Measurements from ENCODE around the gene ATP2A1.

The ATP2A1 gene

DNA sequence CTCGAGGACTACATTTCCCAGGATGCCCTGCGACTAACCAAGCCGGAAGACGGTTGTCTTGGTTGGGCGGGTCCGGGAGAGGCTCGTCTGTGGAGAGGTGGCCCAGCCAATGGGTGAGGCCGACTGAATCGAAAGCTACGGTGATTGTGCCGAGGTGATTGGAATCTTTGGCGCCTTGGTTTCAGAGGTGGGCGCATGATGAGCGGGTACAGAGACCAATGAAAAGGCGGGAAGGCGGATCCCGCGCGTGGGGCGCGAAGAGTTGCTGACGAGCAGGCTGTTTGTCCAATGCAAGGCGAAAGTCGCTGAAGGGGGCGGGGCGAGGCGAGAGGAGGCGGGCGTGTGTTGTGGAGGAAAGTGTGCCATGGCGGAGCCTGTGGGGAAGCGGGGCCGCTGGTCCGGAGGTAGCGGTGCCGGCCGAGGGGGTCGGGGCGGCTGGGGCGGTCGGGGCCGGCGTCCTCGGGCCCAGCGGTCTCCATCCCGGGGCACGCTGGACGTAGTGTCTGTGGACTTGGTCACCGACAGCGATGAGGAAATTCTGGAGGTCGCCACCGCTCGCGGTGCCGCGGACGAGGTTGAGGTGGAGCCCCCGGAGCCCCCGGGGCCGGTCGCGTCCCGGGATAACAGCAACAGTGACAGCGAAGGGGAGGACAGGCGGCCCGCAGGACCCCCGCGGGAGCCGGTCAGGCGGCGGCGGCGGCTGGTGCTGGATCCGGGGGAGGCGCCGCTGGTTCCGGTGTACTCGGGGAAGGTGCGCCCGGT lies 72.5 kb downstream of the ATP2A1 start, which contains the start of gene NFATC2IP (continued):
- TF ChIP-seq, protein P1, sequence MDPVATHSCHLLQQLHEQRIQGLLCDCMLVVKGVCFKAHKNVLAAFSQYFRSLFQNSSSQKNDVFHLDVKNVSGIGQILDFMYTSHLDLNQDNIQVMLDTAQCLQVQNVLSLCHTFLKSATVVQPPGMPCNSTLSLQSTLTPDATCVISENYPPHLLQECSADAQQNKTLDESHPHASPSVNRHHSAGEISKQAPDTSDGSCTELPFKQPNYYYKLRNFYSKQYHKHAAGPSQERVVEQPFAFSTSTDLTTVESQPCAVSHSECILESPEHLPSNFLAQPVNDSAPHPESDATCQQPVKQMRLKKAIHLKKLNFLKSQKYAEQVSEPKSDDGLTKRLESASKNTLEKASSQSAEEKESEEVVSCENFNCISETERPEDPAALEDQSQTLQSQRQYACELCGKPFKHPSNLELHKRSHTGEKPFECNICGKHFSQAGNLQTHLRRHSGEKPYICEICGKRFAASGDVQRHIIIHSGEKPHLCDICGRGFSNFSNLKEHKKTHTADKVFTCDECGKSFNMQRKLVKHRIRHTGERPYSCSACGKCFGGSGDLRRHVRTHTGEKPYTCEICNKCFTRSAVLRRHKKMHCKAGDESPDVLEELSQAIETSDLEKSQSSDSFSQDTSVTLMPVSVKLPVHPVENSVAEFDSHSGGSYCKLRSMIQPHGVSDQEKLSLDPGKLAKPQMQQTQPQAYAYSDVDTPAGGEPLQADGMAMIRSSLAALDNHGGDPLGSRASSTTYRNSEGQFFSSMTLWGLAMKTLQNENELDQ (tag by site-specific recombination; IDR thresholded peaks at IDR 0.05; ENCODE audit: low read depth): no peak
- TF ChIP-seq KLF8 (tag by site-specific recombination; IDR thresholded peaks at IDR 0.05) (peak; percentile 64; the same call in 1 of the 2 replicates), ZFP37 (tag by site-specific recombination; IDR thresholded peaks at IDR 0.05) (no peak), ZNF677 (tag by site-specific recombination; IDR thresholded peaks at IDR 0.05) (no peak), ZNF341 (tag by site-specific recombination; IDR thresholded peaks at IDR 0.05; ENCODE audit: low read depth) (no peak; the same call in 1 of the 2 replicates), ZNF266 (tag by site-specific recombination; IDR thresholded peaks at IDR 0.05; ENCODE audit: low read depth) (no peak), ZBTB20 (tag by site-specific recombination; IDR thresholded peaks at IDR 0.05) (no peak), ZNF621 (tag by site-specific recombination; IDR thresholded peaks at IDR 0.05) (no peak), KLF16 (tag by site-specific recombination; IDR thresholded peaks at IDR 0.05) (no peak; the same call in none of the 2 replicates), ZNF768 (tag by site-specific recombination; IDR thresholded peaks at IDR 0.05) (no peak), ZNF76 (tag by site-specific recombination; IDR thresholded peaks at IDR 0.05; ENCODE audit: borderline replicate concordance, low read depth) (peak; percentile 93), ZNF555 (tag by site-specific recombination; conservative IDR thresholded peaks at IDR 0.05) (no peak), REPIN1 (tag by site-specific recombination; IDR thresholded peaks at IDR 0.05; ENCODE audit: low read depth) (no peak), ZNF426 (tag by site-specific recombination; IDR thresholded peaks at IDR 0.05) (no peak), ZNF114 (tag by site-specific recombination; IDR thresholded peaks at IDR 0.05) (no peak), ZNF701 (tag by site-specific recombination; IDR thresholded peaks at IDR 0.05) (no peak), SP7 (tag by site-specific recombination; IDR thresholded peaks at IDR 0.05) (peak; percentile 31; the same call in 1 of the 2 replicates), ZNF121 (tag by site-specific recombination; IDR thresholded peaks at IDR 0.05) (no peak), ZNF146 (tag by site-specific recombination; IDR thresholded peaks at IDR 0.05) (no peak), GLIS2 (tag by site-specific recombination; IDR thresholded peaks at IDR 0.05) (peak; percentile 60), ZBTB17 (tag by site-specific recombination; IDR thresholded peaks at IDR 0.05) (peak; percentile 84), GFI1B (tag by site-specific recombination; IDR thresholded peaks at IDR 0.05) (no peak), ZEB2 (tag by site-specific recombination; IDR thresholded peaks at IDR 0.05) (peak; percentile 46; the same call in 1 of the 2 replicates), ZNF248 (tag by site-specific recombination; IDR thresholded peaks at IDR 0.05) (no peak), GLI2 (tag by site-specific recombination; IDR thresholded peaks at IDR 0.05; ENCODE audit: borderline replicate concordance, low read depth) (no peak), ZFHX2 (tag by site-specific recombination; conservative IDR thresholded peaks at IDR 0.05) (peak; percentile 94), ZNF624 (tag by site-specific recombination; IDR thresholded peaks at IDR 0.05) (no peak)
- TF ChIP-seq, protein P2, sequence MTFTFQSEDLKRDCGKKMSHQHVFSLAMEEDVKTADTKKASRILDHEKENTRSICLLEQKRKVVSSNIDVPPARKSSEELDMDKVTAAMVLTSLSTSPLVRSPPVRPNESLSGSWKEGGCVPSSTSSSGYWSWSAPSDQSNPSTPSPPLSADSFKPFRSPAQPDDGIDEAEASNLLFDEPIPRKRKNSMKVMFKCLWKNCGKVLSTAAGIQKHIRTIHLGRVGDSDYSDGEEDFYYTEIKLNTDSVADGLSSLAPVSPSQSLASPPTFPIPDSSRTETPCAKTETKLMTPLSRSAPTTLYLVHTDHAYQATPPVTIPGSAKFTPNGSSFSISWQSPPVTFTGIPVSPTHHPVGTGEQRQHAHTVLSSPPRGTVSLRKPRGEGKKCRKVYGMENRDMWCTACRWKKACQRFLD (tag by site-specific recombination; IDR thresholded peaks at IDR 0.05): no peak
- TF ChIP-seq, protein P3, sequence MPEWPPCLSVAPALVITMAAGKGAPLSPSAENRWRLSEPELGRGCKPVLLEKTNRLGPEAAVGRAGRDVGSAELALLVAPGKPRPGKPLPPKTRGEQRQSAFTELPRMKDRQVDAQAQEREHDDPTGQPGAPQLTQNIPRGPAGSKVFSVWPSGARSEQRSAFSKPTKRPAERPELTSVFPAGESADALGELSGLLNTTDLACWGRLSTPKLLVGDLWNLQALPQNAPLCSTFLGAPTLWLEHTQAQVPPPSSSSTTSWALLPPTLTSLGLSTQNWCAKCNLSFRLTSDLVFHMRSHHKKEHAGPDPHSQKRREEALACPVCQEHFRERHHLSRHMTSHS (tag by site-specific recombination; IDR thresholded peaks at IDR 0.05): no peak
- TF ChIP-seq, protein P4, sequence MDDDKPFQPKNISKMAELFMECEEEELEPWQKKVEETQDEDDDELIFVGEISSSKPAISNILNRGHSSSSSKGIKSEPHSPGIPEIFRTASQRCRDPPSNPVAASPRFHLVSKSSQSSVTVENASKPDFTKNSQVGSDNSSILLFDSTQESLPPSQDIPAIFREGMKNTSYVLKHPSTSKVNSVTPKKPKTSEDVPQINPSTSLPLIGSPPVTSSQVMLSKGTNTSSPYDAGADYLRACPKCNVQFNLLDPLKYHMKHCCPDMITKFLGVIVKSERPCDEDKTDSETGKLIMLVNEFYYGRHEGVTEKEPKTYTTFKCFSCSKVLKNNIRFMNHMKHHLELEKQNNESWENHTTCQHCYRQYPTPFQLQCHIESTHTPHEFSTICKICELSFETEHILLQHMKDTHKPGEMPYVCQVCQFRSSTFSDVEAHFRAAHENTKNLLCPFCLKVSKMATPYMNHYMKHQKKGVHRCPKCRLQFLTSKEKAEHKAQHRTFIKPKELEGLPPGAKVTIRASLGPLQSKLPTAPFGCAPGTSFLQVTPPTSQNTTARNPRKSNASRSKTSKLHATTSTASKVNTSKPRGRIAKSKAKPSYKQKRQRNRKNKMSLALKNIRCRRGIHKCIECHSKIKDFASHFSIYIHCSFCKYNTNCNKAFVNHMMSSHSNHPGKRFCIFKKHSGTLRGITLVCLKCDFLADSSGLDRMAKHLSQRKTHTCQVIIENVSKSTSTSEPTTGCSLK (tag by site-specific recombination; IDR thresholded peaks at IDR 0.05): no peak
- TF ChIP-seq, protein P5, sequence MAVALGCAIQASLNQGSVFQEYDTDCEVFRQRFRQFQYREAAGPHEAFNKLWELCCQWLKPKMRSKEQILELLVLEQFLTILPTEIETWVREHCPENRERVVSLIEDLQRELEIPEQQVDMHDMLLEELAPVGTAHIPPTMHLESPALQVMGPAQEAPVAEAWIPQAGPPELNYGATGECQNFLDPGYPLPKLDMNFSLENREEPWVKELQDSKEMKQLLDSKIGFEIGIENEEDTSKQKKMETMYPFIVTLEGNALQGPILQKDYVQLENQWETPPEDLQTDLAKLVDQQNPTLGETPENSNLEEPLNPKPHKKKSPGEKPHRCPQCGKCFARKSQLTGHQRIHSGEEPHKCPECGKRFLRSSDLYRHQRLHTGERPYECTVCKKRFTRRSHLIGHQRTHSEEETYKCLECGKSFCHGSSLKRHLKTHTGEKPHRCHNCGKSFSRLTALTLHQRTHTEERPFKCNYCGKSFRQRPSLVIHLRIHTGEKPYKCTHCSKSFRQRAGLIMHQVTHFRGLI (tag by site-specific recombination; IDR thresholded peaks at IDR 0.05): peak; percentile 90
- TF ChIP-seq, protein P6, sequence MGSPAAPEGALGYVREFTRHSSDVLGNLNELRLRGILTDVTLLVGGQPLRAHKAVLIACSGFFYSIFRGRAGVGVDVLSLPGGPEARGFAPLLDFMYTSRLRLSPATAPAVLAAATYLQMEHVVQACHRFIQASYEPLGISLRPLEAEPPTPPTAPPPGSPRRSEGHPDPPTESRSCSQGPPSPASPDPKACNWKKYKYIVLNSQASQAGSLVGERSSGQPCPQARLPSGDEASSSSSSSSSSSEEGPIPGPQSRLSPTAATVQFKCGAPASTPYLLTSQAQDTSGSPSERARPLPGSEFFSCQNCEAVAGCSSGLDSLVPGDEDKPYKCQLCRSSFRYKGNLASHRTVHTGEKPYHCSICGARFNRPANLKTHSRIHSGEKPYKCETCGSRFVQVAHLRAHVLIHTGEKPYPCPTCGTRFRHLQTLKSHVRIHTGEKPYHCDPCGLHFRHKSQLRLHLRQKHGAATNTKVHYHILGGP (tag by site-specific recombination; IDR thresholded peaks at IDR 0.05): no peak
